Gastrocnemius medialis (tissue), 4 donors: ENCODE results near the gene MAGI1.

Source experiments
- CTCF ChIP-seq, 5 experiments: fragments of 450-650 bp in 3 of 5; fragments of 200-600 bp in 2 of 5; sonication (generic) in 2 of 5; IDR thresholded peaks in 4 of 5; conservative IDR thresholded peaks in 1 of 5; 1 replicate in 4 of 5; 2 replicates in 1 of 5; pipeline ENCODE4 v1.5.1; 2016 to 2019; ENCODE audit warnings: antibody characterized with exemption in 5 of 5, mild to moderate bottlenecking in 3 of 5, moderate library complexity in 3 of 5
- POLR2A ChIP-seq, 2 donors: fragments of 450-650 bp; IDR thresholded peaks; one replicate each; pipeline ENCODE4 v1.6.1; 2017; ENCODE audit warnings: antibody characterized with exemption in 2 of 2, mild to moderate bottlenecking in 2 of 2, moderate library complexity in 2 of 2

GRCh38 chr3:66012711-66013110 is 26.0 kb downstream of the MAGI1 start:
- TF ChIP-seq CTCF (IDR thresholded peaks at IDR 0.05 in 4 of 5, conservative IDR thresholded peaks at IDR 0.05 in 1 of 5) (no peak), POLR2A (IDR thresholded peaks at IDR 0.05) (no peak)
